Thoracic aorta (tissue), 2 donors: ENCODE measurements around the gene INTS1. TPM values are rescaled to one million over a fixed set of nuclear protein-coding genes. Genes with fewer than 3 reads are reported as not detected.
"Not testable (repeated sequence)": the region's sequence is repeated elsewhere in the genome, so short reads cannot be mapped to it uniquely, and the experiment has no call there.

ENCODE experiments used
- ATAC-seq: fragments of 150-250 bp; one replicate; pipeline ENCODE4 v1.8.0; 2017; ENCODE audit warnings: low read depth; ENCODE audit not compliant: insufficient number of reproducible peaks, low FRiP score
- DNase-seq: peaks from one replicate; pipeline ENCODE4 v3.0.0-alpha.2; 2020; ENCODE audit warnings: low spot score
- H3K27ac ChIP-seq, 2 donors: fragments of 200-600 bp; sonication (generic); 1 replicate in 1 of 2; 2 replicates in 1 of 2; pipeline ENCODE4 v1.5.1; 2016; ENCODE audit warnings: mild to moderate bottlenecking in 2 of 2, moderate library complexity in 2 of 2
- H3K27me3 ChIP-seq: fragments of 200-600 bp; sonication (generic); replicated peaks from 2 replicates; pipeline ENCODE4 v1.6.0; 2016; ENCODE audit warnings: mild to moderate bottlenecking; ENCODE audit not compliant: insufficient read depth
- H3K36me3 ChIP-seq: fragments of 200-600 bp; sonication (generic); one replicate; pipeline ENCODE4 v1.5.1; 2016
- H3K4me1 ChIP-seq, 2 donors: fragments of 200-600 bp; sonication (generic); 1 replicate in 1 of 2; 2 replicates in 1 of 2; pipeline versions ENCODE4 v1.5.1 to v1.6.0; 2016; ENCODE audit warnings: low read depth in 2 of 2, mild to moderate bottlenecking in 1 of 2; ENCODE audit not compliant: control insufficient read depth in 1 of 2
- H3K4me3 ChIP-seq: fragments of 200-600 bp; sonication (generic); 2 replicates; pipeline ENCODE4 v1.5.1; 2016; ENCODE audit warnings: mild to moderate bottlenecking
- H3K9me3 ChIP-seq: fragments of 200-600 bp; sonication (generic); 2 replicates; pipeline ENCODE4 v1.5.1; 2016
- CTCF ChIP-seq: fragments of 200-600 bp; sonication (generic); IDR thresholded peaks from one replicate; pipeline ENCODE4 v1.5.1; 2019; ENCODE audit warnings: antibody characterized with exemption
- total RNA-seq, 2 donors: library from RNA; depleted of rRNA; stranded (reverse); fragments of >200 nt; gene quantifications; one replicate each; pipeline versions ENCODE4 v1.1.0 to v1.2.3, GENCODE V29; 2016

INTS1 gene
- total RNA-seq, 2 donors from 2014 or later, result 59.8 to 89.6 TPM

- H3K4me3 ChIP-seq, result no peak overlapping the region
- H3K27ac ChIP-seq, result no peak overlapping the region
- H3K36me3 ChIP-seq, result no peaks in the 10 kb centered on the region
- ATAC-seq (no peak), DNase-seq (no peak)
- TF ChIP-seq CTCF, result no peak
- H3K9me3 ChIP-seq, result no peaks in the 10 kb centered on the region
- H3K4me1 ChIP-seq, result peaks cover 13 to 30% of the 10 kb centered on the region in 2 donors
- no peaks in the 10 kb centered on the region for H3K27me3 ChIP-seq
Measured at GRCh38 chr7:1516586-1517251, 12.5 kb upstream of the INTS1 start.

- not testable (repeated sequence) for ATAC-seq, H3K27me3 ChIP-seq, H3K27ac ChIP-seq, DNase-seq, H3K9me3 ChIP-seq, H3K36me3 ChIP-seq, H3K4me3 ChIP-seq
- H3K4me1 ChIP-seq, result peaks cover 13 to 29% of the 10 kb centered on the region in 2 donors
Measured at GRCh38 chr7:1515509-1515967, 11.3 kb upstream of the INTS1 start.

- Histone ChIP-seq H3K27me3 (no peaks in the 10 kb centered on the region), H3K27ac (peak overlapping the region in 1 of 2 donors; percentile 100), H3K4me1 (peaks cover 13 to 23% of the 10 kb centered on the region in 2 donors), H3K4me3 (no peak overlapping the region), H3K36me3 (no peaks in the 10 kb centered on the region), H3K9me3 (no peaks in the 10 kb centered on the region)
- no peak for ATAC-seq
- DNase-seq, result no peak
- TF ChIP-seq CTCF, result no peak
Measured at GRCh38 chr7:1514995-1515401, 10.8 kb upstream of the INTS1 start.

GRCh38 chr7:1514407-1514806 is 10.2 kb upstream of the INTS1 start:
- Histone ChIP-seq H3K36me3 (no peaks in the 10 kb centered on the region), H3K4me3 (no peak overlapping the region), H3K4me1 (peaks cover 13 to 22% of the 10 kb centered on the region in 2 donors), H3K27ac (peak overlapping the region; percentile 99 to 100), H3K27me3 (no peaks in the 10 kb centered on the region), H3K9me3 (no peaks in the 10 kb centered on the region)
- ATAC-seq, result no peak
- TF ChIP-seq CTCF, result no peak
- DNase-seq, result no peak

GRCh38 chr7:1513657-1514095 is 9.5 kb upstream of the INTS1 start:
- no peaks in the 10 kb centered on the region for H3K27me3 ChIP-seq
- peak overlapping the region; percentile 75 for H3K4me3 ChIP-seq
- H3K36me3 ChIP-seq, result no peaks in the 10 kb centered on the region
- H3K9me3 ChIP-seq, result no peaks in the 10 kb centered on the region
- DNase-seq (no peak), ATAC-seq (peak; percentile 68)
- peak overlapping the region; percentile 99 to 100 for H3K27ac ChIP-seq
- no peak for TF ChIP-seq CTCF
- peaks cover 13 to 22% of the 10 kb centered on the region in 2 donors for H3K4me1 ChIP-seq
